Activated CD8-positive, alpha-beta memory T cell treated with anti-CD3 and anti-CD28 coated beads, Interleukin-2, amount 50 U/mL, for 1 hour (primary cell): ENCODE results near the gene ASTN2.
"Not testable (repeated sequence)": the region's sequence is repeated elsewhere in the genome, so short reads cannot be mapped to it uniquely, and the experiment has no call there.

Experiments
- DNase-seq: peaks from one replicate; pipeline ENCODE4 v3.0.0-alpha.2; 2020; ENCODE audit errors: extremely low read depth

ASTN2 gene

DNA sequence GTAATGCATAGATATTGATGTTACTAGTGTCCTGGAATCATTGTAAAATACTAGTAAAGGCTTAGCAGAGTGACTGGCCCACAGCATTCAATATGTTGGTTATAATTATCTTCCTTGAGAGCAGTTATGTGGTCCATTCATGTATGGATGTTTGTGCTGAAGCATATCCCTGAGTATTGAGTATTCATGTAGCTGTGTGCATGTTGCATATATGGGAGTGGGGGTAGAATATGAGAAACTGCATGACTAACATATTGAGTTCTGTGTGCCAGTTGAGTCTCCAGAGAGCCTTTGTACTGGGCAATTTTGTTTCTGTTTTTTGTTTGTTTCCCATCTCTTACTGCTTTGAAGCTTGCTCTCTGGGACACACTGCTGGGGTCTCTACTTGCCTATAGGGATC is 950.4 kb downstream of the ASTN2 start:
- no peak for DNase-seq

GRCh38 chr9:116461632-116462031 is 953.2 kb downstream of the ASTN2 start:
- DNase-seq = no peak

DNA sequence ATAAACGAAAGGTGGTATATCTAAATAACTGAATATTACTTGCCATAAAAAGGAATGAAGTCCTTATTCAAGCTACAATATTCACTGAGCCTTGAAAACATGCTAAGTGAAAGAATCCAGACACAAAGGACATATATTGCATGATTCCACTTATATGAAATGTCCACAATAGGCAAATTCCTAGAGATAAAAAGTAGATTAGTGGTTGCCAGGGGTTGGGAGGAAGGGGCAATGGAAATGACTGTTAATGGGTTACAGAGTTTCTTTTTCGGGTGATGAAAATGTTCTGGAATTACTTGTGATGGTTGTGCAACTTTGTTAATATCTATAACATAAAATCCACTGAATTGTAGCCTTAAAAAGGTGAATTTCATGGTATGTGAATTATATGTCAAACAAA is 954.8 kb downstream of the ASTN2 start:
- no peak for DNase-seq

GRCh38 chr9:116459576-116459975 is 955.3 kb downstream of the ASTN2 start:
- DNase-seq = no peak

DNA sequence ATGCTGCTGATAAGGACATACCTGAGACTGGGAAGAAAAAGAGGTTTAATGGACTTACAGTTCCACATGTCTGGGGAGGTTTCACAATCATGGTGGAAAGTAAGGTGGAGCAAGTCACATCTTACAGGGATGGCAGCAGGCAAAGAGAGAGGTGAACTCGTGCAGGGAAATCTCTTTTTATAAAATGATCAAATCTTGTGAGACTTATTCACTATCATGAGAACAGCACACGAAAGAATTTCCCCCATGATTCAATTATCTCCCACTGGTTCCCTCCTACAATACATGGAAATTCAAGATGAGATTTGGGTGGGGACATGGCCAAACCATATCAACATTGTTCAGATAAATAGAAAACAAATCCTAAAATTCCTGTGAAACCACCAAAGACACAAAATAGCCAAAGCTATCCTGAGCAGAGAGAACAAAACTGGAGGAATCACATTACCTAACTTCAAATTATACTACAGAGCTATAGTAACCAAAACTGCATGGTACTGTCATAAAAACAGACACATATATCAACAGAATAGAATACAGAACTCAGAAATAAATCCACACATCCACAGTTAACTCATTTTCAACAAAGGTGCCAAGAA is 958.3 kb downstream of the ASTN2 start:
- no peak for DNase-seq

- DNase-seq = not testable (repeated sequence)
Measured at GRCh38 chr9:116454539-116454938, 960.3 kb downstream of the ASTN2 start.

GRCh38 chr9:116453785-116454184 is 961.1 kb downstream of the ASTN2 start:
- DNase-seq = no peak

DNA sequence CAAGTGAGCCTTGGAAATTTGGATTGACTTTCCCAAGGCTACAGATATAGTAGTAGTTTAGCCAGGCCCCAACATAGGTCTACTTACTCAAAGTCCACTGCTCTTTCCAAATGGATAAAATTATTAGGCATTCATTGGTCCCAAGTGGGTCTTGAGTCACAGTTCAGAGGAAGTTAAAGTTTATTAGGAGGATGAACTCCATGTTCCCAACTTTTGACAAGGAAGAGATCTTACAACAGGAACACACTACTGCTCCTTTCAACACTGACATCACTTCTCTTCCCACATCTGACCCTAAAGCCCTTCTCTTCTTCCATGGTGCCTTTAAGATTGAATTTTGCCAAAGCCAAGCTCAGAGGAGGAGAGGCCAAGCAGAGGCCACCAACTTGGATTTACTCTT is 962.2 kb downstream of the ASTN2 start:
- DNase-seq = no peak

DNA sequence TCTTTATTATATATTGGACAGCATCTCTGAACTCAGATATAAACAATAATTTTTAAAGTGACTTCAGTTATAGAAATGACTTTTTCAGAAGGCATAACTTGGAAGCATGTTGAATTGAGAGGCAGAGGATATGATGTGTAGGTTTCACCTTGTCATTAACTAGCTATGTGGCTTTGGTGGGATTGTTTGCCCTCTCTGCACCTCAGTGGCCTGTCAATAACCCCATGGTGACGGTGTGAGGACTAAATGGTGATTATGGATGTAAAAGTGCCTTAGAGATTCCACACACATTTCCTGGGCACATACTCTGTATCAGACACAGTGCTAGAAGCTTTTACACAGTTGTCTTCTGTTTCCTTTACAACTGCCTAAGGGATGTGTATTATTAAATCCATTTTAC is 962.6 kb downstream of the ASTN2 start:
- no peak for DNase-seq

- DNase-seq = no peak
Measured at GRCh38 chr9:116451500-116452115, 963.2 kb downstream of the ASTN2 start.

GRCh38 chr9:116450378-116451139 is 964.3 kb downstream of the ASTN2 start:
- no peak for DNase-seq

GRCh38 chr9:116449949-116450348 is 964.9 kb downstream of the ASTN2 start:
- no peak for DNase-seq

GRCh38 chr9:116448431-116448830 is 966.4 kb downstream of the ASTN2 start:
- DNase-seq = no peak

GRCh38 chr9:116447934-116448333 is 966.9 kb downstream of the ASTN2 start:
- no peak for DNase-seq

DNA sequence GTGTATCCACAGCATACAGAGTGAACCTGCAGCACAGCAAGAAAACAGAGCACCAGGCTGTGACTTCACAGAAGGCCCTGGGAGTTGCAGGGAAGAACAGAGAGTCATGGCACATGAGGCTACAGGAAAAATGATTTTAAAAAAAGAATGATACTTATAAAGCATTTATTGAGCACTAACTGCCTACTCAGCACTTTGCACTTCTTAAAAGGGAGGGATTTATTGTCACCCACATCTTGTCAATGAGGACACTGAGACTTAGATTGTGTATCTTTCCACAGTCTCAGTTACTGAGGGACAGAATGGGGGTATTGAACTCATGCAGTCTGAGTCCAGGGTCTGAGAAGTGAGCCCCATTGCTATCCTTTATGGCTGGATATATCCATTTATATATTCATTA is 972.3 kb downstream of the ASTN2 start:
- DNase-seq = no peak

DNA sequence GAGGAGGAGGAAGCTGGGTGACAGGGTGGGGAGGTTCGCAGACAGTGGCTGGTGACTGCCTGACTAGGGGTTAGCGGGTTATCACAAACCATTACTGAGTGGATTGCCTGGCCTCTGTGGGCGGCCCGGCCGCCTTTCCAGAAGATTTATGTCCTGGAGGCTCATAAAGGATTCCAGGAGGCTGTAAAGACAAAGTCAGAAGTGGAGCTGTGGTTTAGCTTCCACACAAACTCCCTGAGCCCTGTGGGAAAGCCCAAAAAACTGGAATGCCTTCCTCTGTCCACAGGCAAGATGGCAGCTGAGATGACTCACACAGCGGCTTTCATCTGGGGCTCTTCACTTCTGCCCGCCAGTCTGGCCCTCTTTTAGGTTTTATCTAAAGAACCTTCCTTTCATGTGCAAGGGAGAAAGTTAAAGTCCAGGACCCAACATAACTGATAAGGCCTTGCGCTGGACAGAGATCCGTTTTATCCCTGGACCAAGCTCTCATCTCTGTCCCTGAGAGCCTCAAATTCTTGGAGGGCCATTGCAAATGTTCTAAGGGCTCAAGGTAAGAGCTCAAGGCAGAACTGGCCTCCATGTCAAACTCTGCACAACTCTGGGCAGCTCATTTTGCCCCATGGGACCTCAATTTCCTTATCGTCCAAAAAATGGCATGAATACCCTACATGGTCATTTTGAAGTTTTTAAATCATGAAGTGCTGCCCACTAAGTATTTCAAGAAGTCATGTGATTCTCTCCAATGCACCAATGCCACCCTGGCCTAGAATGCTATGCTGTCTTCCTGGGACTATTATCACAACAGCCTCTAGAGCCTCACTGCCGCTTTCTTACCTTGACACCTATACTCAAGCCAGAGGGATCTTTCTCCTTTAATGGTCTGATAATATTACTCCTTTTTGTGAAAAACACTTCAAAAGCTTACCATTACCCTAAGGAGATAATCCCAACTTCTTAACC is 977.2 kb downstream of the ASTN2 start:
- no peak for DNase-seq

- no peak for DNase-seq
Measured at GRCh38 chr9:116436121-116436520, 978.7 kb downstream of the ASTN2 start.

GRCh38 chr9:116435706-116436105 is 979.2 kb downstream of the ASTN2 start:
- DNase-seq = no peak

- DNase-seq = no peak
Measured at GRCh38 chr9:116434314-116434713, 980.5 kb downstream of the ASTN2 start.

GRCh38 chr9:116432051-116432450 is 982.8 kb downstream of the ASTN2 start:
- no peak for DNase-seq

- DNase-seq = no peak
Measured at GRCh38 chr9:116430849-116431248, 984.0 kb downstream of the ASTN2 start.

DNA sequence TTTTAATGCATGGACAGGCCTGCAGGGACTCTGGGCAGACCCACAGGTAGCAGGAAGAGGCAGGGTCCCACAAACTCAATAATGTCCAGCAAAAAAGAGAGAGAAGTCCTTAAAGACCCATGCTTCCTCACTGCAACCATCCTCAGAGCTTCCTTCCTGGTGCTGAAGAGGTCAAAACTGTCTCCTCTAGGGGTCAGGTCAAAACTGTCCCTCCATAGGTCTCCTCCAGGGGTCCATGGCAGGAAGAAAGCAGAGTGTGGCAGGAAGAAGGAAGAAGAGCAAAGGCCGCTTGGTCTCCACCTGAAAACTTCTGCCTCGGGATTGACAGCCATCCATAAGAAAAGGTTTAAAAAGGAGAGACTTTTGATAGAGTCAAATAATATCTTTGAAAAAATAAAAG is 989.6 kb downstream of the ASTN2 start:
- DNase-seq = no peak
